DMS53 treated with DMSO at 0.1 percent for 48 hours (cell line): ENCODE data around the gene ADCY2.
A peak's percentile ranks its signal among the peaks of the same experiment; 100 is the strongest.

Experiments
- DNase-seq: peaks from one replicate; lab custom pipeline; 2025; ENCODE audit not compliant: unreplicated experiment; lab: John Stamatoyannopoulos, UW

Gene ADCY2

GRCh38 chr5:7437836-7438235 lies 41.9 kb downstream of the ADCY2 start:
- DNase-seq, result no peak

- no peak for DNase-seq
Measured at GRCh38 chr5:7445068-7445467, 49.1 kb downstream of the ADCY2 start.

- no peak for DNase-seq
Measured at GRCh38 chr5:7445831-7446230, 49.9 kb downstream of the ADCY2 start.

GRCh38 chr5:7446913-7447312 lies 51.0 kb downstream of the ADCY2 start:
- DNase-seq, result no peak

- DNase-seq, result no peak
Measured at GRCh38 chr5:7453947-7454346, 58.0 kb downstream of the ADCY2 start.

- no peak for DNase-seq
Measured at GRCh38 chr5:7456206-7456605, 60.3 kb downstream of the ADCY2 start.

- DNase-seq, result no peak
Measured at GRCh38 chr5:7461371-7461770, 65.4 kb downstream of the ADCY2 start.

GRCh38 chr5:7462758-7463157 lies 66.8 kb downstream of the ADCY2 start:
- no peak for DNase-seq

- DNase-seq, result no peak
Measured at GRCh38 chr5:7464182-7464581, 68.2 kb downstream of the ADCY2 start.

- DNase-seq, result no peak
Measured at GRCh38 chr5:7467179-7467578, 71.2 kb downstream of the ADCY2 start.

GRCh38 chr5:7468742-7469141 lies 72.8 kb downstream of the ADCY2 start:
- DNase-seq, result no peak

- no peak for DNase-seq
Measured at GRCh38 chr5:7471710-7472109, 75.8 kb downstream of the ADCY2 start.

GRCh38 chr5:7473115-7473514 lies 77.2 kb downstream of the ADCY2 start:
- DNase-seq, result no peak

- no peak for DNase-seq
Measured at GRCh38 chr5:7473668-7474215, 77.8 kb downstream of the ADCY2 start.

- no peak for DNase-seq
Measured at GRCh38 chr5:7474821-7475403, 79.0 kb downstream of the ADCY2 start.

- peak; percentile 7 for DNase-seq
Measured at GRCh38 chr5:7478459-7478858, 82.5 kb downstream of the ADCY2 start.

- DNase-seq, result no peak
Measured at GRCh38 chr5:7488734-7489133, 92.8 kb downstream of the ADCY2 start.

GRCh38 chr5:7492371-7492770 lies 96.4 kb downstream of the ADCY2 start:
- no peak for DNase-seq

GRCh38 chr5:7493081-7493480 lies 97.1 kb downstream of the ADCY2 start:
- no peak for DNase-seq

GRCh38 chr5:7493622-7494021 lies 97.7 kb downstream of the ADCY2 start:
- no peak for DNase-seq

- DNase-seq, result no peak
Measured at GRCh38 chr5:7494481-7495130, 98.7 kb downstream of the ADCY2 start.

GRCh38 chr5:7495131-7495517 lies 99.2 kb downstream of the ADCY2 start:
- DNase-seq, result no peak

- DNase-seq, result no peak
Measured at GRCh38 chr5:7500256-7500655, 104.3 kb downstream of the ADCY2 start.
